Panc1 (cell line): ENCODE results near the gene SMARCA2. TPM values are rescaled to one million over a fixed set of nuclear protein-coding genes. Genes with fewer than 3 reads are reported as not detected.

Experiments
- ATAC-seq: fragments of 200-7000 bp; cut with Tn5 transposase; 2 replicates; pipeline ENCODE4 v1.9.1; 2020; ENCODE audit warnings: mild to moderate bottlenecking, moderate library complexity
- BruUV-seq: library from RNA; stranded (reverse); fragments of 400-500 nt; replicated peaks from 2 replicates; lab custom pipeline; 2021; lab: Mats Ljungman, UMichigan
- CTCF ChIA-PET: fragments of 300-600 bp; sonication (Branson Sonifier 250); formaldehyde crosslinking; loops from one replicate; lab custom pipeline; 2022; ENCODE audit warnings: antibody characterized with exemption; lab: Charles Lee
- POLR2A ChIA-PET: fragments of 300-600 bp; sonication (Branson Sonifier 250); formaldehyde crosslinking; loops from one replicate; lab custom pipeline; 2022; ENCODE audit warnings: antibody characterized with exemption; lab: Charles Lee
- DNase-seq: peaks from one replicate; pipeline ENCODE4 v3.0.0-alpha.2; 2010; ENCODE audit warnings: low read depth, low spot score
- H3K27ac ChIP-seq: 2 replicates; pipeline ENCODE4 v1.5.1; 2011; ENCODE audit warnings: mild to moderate bottlenecking, low read length, inconsistent platforms
- H3K27me3 ChIP-seq: fragments of 200-500 bp; sonication (Bioruptor generic); 2 replicates; pipeline ENCODE4 v1.6.0; 2014; ENCODE audit warnings: low read length, inconsistent platforms; ENCODE audit not compliant: control insufficient read depth, insufficient read depth
- H3K36me3 ChIP-seq: fragments of 200-500 bp; sonication (Bioruptor generic); 2 replicates; pipeline ENCODE4 v1.5.1; 2014; ENCODE audit warnings: inconsistent platforms, mild to moderate bottlenecking, low read length, moderate library complexity; ENCODE audit not compliant: control insufficient read depth, insufficient read depth
- H3K4me1 ChIP-seq: 2 replicates; pipeline ENCODE4 v1.5.1; 2011; ENCODE audit warnings: inconsistent platforms, mild to moderate bottlenecking, low read length, moderate library complexity; ENCODE audit not compliant: control insufficient read depth, insufficient read depth
- H3K4me3 ChIP-seq, 2 experiments: 2 replicates each; pipeline ENCODE4 v1.5.1; 2011 to 2012; ENCODE audit warnings: low read depth in 2 of 2, low read length in 2 of 2, mild to moderate bottlenecking in 2 of 2, inconsistent platforms in 1 of 2, moderate library complexity in 1 of 2
- H3K9me3 ChIP-seq: fragments of 200-500 bp; sonication (Bioruptor generic); 2 replicates; pipeline ENCODE4 v1.5.1; 2014; ENCODE audit warnings: low read depth, mild to moderate bottlenecking, inconsistent platforms, low read length, moderate library complexity; ENCODE audit not compliant: control insufficient read depth, insufficient read depth
- POLR2AphosphoS5 ChIP-seq: IDR thresholded peaks from 2 replicates; pipeline ENCODE4 v1.6.1; 2012; ENCODE audit warnings: mild to moderate bottlenecking, low read depth, low read length, moderate library complexity
- SIN3A ChIP-seq: IDR thresholded peaks from 2 replicates; pipeline ENCODE4 v1.6.1; 2012; ENCODE audit warnings: low read depth, mild to moderate bottlenecking, low read length, moderate library complexity, borderline replicate concordance; ENCODE audit not compliant: insufficient read depth
- TCF7L2 ChIP-seq: IDR thresholded peaks from 2 replicates; pipeline ENCODE4 v1.6.1; 2011; ENCODE audit warnings: mild to moderate bottlenecking, low read depth, low read length, inconsistent platforms
- in situ Hi-C: cut with HindIII; loops from 2 replicates; pipeline ENCODE4 v1.10.0; 2016; ENCODE audit warnings: low sequenced_read_pairs, low pct_unique_long_range_greater_than_20kb
- intact Hi-C: fragments of 100-400 bp; cut with micrococcal nuclease; formaldehyde crosslinking; loops from one replicate; pipeline ENCODE4 v1.10.0; 2022; ENCODE audit not compliant: unreplicated experiment
- total RNA-seq: library from RNA; stranded (reverse); gene quantifications from one replicate; pipeline ENCODE4 v1.2.1, GENCODE V29; 2021; ENCODE audit not compliant: unreplicated experiment
- TF ChIP-seq, protein P1 (sequence below): fragments of 450-650 bp; IDR thresholded peaks from 2 replicates; pipeline ENCODE4 v1.5.1; 2017; ENCODE audit warnings: mild to moderate bottlenecking
- TF ChIP-seq, protein P2 (sequence below), 2 experiments: IDR thresholded peaks; 2 replicates each; pipeline ENCODE4 v1.6.1; 2011 to 2012; ENCODE audit warnings: low read depth in 2 of 2, control low read depth in 1 of 2, low read length in 1 of 2, mild to moderate bottlenecking in 1 of 2, moderate library complexity in 1 of 2; ENCODE audit not compliant: insufficient read depth in 1 of 2

Gene SMARCA2
- total RNA-seq, 1 experiment from 2014 or later: 13.3 TPM

DNA sequence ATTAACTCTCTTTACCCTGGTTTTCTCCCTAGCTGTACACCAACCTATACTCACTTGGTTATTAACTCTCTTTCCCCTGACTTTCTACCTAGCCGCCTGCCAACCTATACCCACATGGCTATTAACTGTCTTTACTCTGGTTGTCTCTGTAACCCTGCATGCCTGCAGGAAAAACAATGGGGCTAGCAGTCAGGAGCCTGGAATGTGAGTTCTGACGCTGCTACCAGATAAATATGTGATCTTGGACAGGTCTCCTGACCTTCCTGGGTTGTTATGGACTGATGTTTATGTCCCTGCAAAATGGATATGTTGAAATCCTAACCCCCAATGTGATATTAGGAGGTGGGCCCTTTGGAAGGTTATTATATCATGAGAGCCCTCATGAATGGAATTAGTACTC is 119.2 kb downstream of the SMARCA2 start:
- Histone ChIP-seq H3K4me3 (no peak overlapping the region), H3K27me3 (no peaks in the 10 kb centered on the region), H3K9me3 (no peaks in the 10 kb centered on the region), H3K36me3 (no peaks in the 10 kb centered on the region), H3K27ac (no peak overlapping the region), H3K4me1 (no peaks in the 10 kb centered on the region)
- in situ Hi-C loops (no loop called here), intact Hi-C loops (loop anchor here (10.0 kb wide), 1 partner anchor 340 kb away; no protein-coding TSS in a partner anchor)
- DNase-seq (no peak), ATAC-seq (no peak)
- TF ChIP-seq SIN3A (no peak), TCF7L2 (no peak), POLR2AphosphoS5 (no peak)
- TF ChIP-seq, protein P1, sequence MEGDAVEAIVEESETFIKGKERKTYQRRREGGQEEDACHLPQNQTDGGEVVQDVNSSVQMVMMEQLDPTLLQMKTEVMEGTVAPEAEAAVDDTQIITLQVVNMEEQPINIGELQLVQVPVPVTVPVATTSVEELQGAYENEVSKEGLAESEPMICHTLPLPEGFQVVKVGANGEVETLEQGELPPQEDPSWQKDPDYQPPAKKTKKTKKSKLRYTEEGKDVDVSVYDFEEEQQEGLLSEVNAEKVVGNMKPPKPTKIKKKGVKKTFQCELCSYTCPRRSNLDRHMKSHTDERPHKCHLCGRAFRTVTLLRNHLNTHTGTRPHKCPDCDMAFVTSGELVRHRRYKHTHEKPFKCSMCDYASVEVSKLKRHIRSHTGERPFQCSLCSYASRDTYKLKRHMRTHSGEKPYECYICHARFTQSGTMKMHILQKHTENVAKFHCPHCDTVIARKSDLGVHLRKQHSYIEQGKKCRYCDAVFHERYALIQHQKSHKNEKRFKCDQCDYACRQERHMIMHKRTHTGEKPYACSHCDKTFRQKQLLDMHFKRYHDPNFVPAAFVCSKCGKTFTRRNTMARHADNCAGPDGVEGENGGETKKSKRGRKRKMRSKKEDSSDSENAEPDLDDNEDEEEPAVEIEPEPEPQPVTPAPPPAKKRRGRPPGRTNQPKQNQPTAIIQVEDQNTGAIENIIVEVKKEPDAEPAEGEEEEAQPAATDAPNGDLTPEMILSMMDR: no peak
- TF ChIP-seq, protein P2, sequence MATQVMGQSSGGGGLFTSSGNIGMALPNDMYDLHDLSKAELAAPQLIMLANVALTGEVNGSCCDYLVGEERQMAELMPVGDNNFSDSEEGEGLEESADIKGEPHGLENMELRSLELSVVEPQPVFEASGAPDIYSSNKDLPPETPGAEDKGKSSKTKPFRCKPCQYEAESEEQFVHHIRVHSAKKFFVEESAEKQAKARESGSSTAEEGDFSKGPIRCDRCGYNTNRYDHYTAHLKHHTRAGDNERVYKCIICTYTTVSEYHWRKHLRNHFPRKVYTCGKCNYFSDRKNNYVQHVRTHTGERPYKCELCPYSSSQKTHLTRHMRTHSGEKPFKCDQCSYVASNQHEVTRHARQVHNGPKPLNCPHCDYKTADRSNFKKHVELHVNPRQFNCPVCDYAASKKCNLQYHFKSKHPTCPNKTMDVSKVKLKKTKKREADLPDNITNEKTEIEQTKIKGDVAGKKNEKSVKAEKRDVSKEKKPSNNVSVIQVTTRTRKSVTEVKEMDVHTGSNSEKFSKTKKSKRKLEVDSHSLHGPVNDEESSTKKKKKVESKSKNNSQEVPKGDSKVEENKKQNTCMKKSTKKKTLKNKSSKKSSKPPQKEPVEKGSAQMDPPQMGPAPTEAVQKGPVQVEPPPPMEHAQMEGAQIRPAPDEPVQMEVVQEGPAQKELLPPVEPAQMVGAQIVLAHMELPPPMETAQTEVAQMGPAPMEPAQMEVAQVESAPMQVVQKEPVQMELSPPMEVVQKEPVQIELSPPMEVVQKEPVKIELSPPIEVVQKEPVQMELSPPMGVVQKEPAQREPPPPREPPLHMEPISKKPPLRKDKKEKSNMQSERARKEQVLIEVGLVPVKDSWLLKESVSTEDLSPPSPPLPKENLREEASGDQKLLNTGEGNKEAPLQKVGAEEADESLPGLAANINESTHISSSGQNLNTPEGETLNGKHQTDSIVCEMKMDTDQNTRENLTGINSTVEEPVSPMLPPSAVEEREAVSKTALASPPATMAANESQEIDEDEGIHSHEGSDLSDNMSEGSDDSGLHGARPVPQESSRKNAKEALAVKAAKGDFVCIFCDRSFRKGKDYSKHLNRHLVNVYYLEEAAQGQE (IDR thresholded peaks at IDR 0.05; ENCODE audit: insufficient read depth in 1 of 2, low read depth in 2 of 2, low read length in 1 of 2): no peak
- no TSS peak for BruUV-seq
- POLR2A ChIA-PET: no interaction called here
- CTCF ChIA-PET: no interaction called here

DNA sequence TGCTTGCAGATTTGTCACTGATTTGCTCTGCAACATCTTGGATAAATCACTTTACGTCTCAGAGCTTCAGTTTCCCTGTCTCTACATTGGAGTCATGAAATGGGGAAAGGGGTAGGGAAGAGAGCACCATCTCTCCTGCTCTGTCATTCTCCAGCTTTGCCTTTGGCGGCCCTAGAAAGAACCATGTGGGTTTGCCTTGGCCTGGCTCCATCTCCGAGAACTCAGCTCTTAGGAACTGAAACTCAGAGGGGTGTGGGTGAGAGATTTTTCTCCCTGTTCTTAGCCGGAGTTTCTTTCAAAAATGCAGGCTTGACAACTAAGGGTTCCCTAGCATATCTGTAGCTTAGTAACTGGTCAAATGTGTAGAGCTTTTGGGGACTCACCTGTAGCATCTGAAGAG is 123.5 kb downstream of the SMARCA2 start:
- in situ Hi-C loops: no loop called here
- TF ChIP-seq, protein P1: no peak
- TF ChIP-seq, protein P2 (IDR thresholded peaks at IDR 0.05; ENCODE audit: insufficient read depth in 1 of 2, low read depth in 2 of 2, low read length in 1 of 2): no peak
- TF ChIP-seq TCF7L2 (no peak), POLR2AphosphoS5 (no peak), SIN3A (no peak)

More for the DNA sequence above, 123.5 kb downstream of the SMARCA2 start:
- intact Hi-C loops: loop anchor here (10.0 kb wide), 1 partner anchor 336 kb away; no protein-coding TSS in a partner anchor
- POLR2A ChIA-PET: no interaction called here
- CTCF ChIA-PET: no interaction called here
- Histone ChIP-seq H3K9me3 (no peaks in the 10 kb centered on the region), H3K4me3 (no peak overlapping the region), H3K27me3 (no peaks in the 10 kb centered on the region), H3K27ac (no peak overlapping the region), H3K4me1 (no peaks in the 10 kb centered on the region), H3K36me3 (no peaks in the 10 kb centered on the region)
- DNase-seq: no peak
- no TSS peak for BruUV-seq
- ATAC-seq: no peak
